RPMI8226 (cell line): Measurements from ENCODE around the gene HTR4.
"Not testable (repeated sequence)": the region's sequence is repeated elsewhere in the genome, so short reads cannot be mapped to it uniquely, and the experiment has no call there.

Source experiments
- DNase-seq: peaks from one replicate; pipeline ENCODE4 v3.0.0-alpha.2; 2015

Gene HTR4

DNA sequence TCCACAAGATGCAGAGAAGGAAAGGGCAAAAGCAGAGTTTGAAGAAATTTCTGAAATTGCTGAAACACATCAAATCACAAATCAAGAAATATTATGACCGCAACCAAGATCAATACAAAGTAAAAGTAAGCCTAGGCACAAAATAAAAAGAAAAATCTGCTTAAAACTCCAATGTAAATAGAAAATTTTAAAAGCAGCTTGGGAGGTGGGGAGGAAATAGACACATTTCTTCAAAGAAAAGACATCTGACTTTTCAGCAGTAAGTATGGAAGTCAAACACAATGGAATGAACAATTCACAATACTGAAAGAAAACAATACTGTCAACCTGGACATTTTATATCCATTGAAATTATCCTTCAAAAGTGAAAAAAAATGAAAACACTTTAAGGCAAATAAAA lies 55.1 kb downstream of the HTR4 start:
- no peak for DNase-seq

DNA sequence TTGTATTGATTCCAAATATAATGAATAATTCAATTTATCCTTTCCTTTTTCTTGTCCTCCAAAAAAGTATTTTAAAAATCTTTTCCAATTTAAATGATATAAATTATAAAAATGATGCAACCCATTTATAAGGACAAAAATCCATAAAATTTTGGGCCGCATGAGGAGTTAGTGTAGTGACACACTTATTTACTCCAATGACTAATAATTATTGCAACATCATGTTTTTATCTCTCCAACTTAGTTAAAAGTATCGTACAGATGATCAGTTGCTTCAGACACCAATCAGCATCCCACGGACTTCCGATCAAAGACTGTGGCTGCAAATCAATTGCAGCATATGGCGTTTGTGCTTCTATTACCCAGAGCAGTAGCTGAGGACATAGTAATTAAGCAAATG lies 58.6 kb downstream of the HTR4 start:
- DNase-seq = no peak

DNA sequence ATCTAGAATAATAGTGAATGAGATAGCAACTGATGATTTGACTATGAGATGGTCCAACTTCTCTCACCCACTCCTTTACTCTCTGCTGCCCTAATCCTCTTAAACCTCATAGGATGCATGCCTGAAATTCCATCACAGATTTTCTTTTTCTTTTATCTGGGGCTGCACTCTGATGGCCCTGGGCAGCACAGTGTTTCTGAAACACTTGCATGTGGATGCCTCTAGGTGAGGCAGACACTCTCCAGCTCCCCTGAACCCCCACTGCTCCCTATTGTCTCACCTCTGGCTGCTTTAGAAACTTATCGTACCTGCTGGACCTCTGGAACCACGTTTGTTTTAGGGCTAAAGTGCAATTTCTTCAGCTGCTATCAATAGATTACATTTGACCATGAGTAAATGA lies 67.5 kb downstream of the HTR4 start:
- DNase-seq = no peak

DNA sequence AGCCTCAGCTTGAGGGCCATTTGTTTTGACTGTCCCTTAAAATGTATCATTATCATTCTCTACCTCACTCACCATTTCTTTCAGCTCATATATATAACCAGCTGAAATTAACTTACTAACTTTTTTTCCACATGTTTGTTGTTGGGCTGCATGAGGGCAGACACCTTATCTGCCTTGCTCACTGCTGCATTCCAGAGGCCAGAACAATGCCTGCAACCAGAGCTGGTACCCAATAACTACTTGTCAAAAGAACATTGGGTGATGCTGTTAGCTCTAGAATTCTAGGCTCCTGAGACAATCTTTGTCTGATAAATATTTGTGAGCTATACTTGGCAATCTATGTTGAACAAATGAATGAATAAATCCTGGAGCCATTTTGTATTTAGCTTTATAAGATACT lies 68.3 kb downstream of the HTR4 start:
- no peak for DNase-seq

DNA sequence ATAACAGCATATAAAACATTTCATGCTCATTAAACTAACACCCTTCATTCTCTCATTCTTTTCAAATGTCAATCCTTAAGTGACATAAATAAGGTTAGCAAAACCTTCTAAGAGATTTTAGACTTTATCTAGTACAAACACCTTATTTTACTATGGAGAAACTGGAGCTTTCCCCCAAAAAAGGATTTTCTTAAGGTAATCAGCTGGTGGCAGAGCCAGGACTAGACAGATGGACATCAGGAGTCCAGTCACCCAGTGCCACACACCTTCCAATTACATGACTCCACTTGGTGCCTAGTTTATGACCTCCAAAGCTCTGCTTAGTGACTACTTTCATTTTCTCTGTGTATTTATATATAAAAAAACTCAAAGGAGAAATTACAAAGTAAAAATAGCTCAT lies 70.2 kb downstream of the HTR4 start:
- no peak for DNase-seq

DNA sequence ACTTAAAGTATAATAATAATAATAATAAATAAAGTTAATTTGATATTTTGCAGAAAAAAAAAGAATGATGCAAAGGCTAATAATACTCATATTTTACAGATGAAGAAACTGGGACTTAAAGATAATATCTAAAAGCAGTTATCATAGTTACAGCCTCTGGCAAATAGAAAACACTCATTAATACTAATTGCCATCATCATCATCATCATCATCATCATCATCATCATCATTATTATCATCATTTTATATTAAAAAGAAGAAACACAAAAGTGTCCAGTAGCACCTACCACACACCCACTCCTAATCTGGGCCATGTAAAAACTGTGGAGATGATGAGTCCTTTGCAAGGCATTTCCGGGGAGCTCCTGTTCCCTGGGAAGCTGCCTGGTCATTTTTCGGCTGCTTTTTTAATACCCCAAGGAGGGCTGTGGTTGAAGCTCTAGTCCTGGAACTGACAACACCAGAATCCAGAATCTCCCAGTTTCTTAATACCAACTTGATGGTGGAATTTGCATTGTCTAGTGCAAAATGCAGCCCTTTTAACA lies 70.8 kb downstream of the HTR4 start:
- no peak for DNase-seq

DNA sequence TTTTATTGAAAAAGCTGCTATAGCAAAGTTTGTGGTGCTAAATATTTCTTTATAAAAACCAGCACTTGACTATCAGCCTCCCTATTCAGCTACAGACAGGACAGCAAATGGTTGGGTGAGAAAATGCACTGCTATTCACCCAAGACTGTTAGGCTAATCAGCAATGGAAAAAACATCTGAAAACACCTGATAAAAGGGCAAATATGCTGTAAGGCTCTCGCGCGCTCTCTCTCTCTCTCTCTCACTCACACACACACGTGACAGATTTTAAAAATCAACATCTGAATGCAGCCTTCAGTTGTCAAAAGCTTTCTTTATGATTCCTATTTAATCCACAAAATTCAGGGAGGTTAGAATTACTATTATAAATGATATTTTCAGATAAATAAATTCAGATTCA lies 80.2 kb downstream of the HTR4 start:
- DNase-seq = no peak

DNA sequence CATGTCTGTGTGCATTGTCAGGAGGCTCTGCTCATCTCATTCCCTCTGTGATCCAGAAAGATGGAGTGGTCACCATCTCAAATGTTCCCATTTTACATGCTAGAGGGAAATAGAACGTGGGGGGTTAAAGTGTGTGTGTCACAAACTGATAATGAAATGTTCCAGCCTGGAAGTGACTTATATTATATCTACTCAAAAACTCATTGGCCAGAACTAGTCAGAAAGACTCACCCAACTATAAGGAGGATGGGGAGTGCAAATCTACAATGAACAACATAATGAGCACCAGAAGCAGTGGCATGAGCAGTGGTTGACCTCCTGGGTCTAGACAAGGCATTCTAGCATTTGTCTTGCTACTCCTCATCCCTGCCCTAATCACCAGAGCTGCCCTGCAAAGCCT lies 81.0 kb downstream of the HTR4 start:
- no peak for DNase-seq

DNA sequence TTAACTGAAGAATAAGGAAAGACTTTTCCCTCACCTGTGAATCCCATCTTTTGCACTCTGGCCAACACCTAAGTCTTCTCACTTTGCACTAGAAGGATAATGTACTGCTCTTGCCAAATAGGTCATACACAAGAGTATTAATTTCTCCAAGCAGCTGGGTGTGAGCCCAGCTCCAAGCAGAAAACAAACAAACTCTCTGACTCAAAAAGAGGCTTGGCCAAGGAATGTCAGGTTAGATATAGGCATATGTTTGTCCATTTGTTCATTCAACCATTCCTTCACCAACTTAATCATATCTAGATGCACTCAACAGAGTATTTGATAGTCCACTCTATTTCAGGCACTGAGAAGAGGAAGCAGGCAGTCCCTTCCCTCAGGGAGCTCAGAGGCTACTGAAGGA lies 84.4 kb downstream of the HTR4 start:
- DNase-seq = no peak

DNA sequence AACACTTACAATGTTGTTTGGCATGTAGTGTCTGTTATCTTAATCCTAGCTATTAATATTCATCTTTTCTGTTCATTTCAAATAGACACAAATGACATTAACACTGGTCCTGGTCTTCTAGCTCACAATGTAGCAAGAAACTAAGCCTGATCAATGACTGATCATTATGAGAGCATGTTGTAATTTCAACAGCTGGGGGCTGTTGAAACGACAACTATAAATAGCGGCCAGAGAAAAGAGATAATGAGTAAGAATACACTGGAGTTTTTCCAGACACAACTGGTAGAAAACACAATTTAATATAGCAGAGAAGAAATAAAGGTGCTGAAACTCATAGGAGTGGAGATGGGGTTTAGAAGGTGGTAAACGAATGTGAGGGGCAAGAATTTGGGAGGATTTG lies 89.2 kb downstream of the HTR4 start:
- no peak for DNase-seq

DNA sequence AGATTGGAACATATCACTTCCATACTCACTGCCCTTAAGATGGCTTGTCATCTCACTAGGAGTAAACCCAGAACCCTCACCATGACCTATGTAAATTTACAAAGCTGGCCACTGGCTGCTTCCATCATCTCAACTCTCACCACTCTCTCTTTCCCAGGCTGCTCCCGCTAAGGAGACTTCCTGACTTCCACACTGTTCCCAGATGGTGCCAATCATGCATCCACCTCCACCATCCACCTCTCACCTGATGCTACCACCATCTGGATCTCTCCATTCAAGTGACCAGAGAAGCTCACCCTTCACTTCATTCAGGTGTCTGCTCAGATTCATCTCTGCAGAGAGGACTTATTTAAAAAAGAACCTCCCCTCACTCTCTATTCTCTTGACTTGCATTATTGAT lies 91.3 kb downstream of the HTR4 start:
- DNase-seq = no peak

DNA sequence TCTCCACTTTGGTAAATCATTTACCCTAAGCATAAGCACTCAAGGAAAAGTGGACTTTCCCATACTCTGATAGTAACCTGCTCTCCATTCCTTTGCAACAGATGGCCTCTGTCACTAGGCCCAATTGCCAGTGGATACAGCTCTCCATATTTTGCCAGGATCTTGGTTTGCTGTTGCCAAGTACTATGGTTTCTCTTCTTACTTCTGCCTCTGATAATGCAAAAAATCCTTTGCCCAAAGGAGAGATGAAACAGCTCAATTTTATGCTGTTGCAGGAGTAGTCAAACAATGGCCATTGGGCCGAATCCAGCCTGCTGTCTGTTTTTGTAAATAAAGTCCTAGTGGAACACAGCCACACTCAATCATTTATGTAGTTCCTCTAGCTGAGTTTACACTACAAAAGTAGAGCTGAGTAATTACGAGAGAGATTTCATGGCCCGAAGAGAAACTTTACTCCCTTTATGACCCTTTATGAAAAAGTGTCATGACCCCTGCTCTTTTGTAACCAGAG lies 92.5 kb downstream of the HTR4 start:
- no peak for DNase-seq

DNA sequence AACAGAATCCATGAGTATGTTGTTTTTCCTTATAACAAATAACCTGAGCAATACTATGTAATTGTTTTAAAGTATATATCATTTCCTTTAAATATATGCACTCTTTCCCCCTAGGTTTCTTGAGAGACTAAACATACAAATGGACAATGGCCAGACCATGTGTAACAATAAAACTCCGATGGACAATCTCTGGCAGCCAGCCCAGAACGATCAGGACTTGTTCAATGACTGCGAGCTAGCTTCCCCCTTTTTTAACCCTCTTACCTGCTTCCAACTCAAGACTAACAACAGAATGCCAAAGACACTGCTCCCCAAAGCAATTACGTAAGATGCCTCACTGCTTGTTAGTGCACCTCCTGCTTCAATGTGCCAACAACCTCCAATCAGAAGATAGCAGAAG lies 94.9 kb downstream of the HTR4 start:
- no peak for DNase-seq

DNA sequence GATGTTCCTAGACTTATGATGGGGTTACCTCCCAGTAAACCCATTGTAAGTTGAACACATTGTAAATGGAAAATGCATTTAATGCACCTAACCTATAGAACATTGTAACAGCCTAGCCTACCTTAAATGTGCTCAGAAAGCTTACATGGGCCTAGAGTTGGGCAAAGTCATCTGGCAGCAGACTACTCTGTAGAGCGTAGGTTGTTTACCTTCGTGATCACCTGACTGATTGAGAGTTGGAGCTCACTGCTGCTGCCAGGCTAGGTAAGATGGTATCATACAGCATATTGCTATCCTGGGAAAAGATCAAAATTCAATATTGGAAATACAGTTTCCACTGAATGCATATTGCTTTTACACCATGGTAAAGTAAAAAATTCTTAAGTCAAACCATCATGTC lies 95.4 kb downstream of the HTR4 start:
- DNase-seq = no peak

DNA sequence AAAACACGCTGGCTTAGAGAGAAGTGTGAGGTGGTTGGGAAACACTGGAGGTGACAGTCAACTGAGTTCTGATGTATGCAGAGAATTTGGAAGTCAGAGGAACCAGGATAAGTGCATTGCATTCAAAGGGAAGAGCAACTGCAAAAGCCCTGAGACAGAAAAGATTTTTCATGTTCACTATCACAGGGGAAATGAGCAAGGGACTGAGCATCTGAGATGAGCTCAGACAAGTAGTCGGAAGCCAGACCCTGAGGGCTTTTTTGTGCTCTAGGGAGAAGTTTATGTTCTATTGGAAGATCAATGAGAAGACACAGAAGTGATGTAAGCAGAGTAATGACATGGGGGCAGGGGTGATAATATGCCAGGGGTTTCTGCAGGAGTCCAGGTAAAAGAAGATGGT lies 97.5 kb downstream of the HTR4 start:
- DNase-seq = no peak

DNA sequence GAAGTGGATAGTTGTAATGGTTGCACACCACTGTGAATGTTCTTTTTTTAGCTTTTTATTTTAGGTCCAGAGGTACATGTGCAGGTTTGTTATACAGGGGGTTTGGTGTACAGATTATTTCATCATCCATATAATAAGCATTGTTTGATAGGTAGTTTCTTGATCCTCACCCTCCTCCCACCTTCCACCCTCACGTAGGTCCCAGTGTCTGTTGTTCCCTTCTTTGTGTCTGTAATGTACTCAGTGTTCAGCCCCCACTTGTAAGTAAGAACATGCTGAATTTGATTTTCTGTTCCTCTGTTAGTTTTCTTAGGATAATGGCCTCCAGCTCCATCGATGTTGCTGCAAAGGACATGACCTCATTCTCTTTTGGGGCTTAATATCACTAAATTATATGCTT lies 99.7 kb downstream of the HTR4 start:
- no peak for DNase-seq

DNA sequence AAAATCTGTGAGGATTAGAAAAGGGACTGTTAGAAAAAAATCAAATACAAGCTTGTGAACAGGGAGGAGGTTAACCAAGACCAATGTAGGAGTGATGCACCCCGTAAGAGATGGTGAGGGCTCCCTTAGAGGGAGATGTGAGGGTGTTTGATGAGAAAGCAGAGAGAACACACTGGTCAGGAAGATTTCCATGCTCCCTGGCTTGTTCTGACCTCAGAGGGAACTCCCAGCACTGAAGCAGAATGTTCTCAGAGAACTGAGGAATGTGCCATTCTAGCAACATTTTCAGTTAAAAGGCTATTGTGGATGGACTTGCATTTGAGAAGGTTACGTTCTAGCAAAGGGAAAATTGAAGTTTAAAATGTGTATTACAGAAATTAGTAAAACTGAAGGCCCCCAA lies 110.6 kb downstream of the HTR4 start:
- DNase-seq = no peak

DNA sequence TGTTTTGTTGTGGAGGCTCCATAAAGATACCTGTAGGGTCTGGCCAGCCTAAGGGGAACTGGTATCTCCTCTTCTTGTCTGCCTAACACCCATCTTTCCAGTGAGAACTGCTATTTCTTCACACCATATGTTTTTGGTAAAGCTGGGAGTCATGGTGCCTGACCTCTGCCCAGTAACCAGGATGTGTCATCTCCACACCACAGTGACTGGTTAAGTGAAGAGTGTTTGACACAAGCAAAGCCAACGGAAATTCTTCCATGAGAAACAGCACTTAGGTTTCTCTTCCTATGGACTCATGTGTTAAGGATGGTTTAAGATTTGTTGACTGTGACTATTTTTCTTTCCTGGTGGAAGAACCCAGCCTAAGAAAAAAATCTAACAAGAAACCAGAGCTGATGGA lies 111.5 kb downstream of the HTR4 start:
- no peak for DNase-seq

DNA sequence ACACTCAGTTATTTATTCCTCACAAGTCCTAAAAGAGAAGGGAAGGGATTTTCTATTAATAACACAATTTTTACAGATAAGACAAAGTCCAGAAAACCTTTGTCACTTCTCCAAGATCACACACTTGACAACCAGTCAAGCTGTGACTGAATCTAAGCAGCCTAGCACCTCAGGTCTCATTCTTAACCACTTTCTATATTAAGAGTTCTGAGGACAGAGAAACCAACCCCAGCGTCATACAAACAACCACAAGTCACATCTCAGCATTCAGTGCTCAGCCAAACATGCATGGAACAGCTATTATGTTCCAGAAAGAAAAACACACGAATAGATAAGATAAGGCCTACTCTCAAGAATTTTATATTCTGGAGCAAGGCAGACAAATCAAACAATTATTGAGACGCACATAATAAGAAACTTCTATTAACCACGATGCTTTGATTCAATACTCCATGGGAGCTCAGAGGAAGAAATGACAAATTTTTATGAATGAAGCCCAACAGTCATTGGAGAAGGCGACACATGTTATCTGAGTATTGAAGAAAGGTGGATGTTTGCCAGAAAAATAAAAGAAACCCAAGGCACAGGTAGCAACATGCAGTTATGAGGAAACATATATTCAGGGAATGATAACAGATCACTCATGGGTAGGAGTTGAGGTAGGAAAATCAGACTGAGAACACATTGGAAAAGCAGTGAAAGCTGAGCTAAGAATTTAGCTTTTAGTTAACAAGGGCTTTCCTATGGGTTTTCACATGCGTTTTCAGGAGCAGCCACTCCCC lies 113.1 kb downstream of the HTR4 start:
- DNase-seq = no peak

DNA sequence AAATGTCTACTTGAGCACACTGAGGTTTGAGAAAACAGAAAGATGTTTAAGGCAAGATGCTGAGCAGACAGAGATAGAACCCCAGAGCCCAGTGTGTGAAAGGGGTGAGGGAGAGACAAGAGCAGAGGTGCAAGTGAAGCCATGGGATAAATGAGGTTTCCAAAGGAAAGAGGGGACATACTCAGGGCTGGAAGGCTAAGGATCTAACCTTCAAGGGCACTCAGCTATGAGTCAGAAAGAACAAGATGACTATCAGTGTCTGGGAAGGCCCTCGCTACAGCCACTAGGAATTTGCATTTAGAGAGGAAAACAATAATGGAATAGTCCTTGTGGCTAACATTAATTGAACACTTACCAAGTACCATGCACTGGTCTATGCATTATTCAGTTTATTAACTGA lies 113.7 kb downstream of the HTR4 start:
- DNase-seq = no peak

DNA sequence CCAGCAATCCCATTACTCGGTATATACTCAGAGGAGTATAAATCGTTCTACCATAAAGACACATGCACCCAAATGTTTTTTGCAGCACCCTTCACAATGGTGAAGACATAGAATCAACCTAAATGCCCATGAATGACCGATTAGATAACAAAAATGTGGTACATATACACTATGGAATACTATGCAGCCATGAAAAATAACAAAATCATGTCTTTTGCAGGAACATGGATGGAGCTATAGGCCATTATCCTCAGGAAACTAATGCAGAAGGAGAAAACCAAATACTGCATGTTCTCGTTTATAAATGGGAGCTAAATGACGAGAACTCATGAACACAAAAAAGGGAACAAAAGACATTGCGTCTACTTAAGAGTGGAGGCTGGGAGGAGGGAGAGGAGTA lies 114.5 kb downstream of the HTR4 start:
- DNase-seq = no peak

DNA sequence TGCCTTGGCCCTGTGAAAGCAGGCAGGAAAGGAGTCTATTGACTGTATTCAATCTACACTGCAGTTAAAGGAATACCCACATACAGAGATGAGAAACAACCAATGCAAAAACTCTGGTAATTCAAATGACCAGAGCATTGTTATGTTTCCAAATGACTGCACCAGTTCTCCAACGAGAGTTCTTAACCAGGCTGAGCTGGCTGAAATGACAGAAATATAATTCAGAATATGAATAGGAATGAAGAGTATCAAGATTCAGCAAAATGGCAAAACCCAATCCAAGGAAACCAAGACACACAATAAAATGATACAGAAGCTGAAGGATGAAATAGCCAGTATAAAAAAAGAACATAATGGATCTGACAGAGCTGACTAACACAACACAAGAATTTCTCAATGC lies 119.1 kb downstream of the HTR4 start:
- no peak for DNase-seq

DNA sequence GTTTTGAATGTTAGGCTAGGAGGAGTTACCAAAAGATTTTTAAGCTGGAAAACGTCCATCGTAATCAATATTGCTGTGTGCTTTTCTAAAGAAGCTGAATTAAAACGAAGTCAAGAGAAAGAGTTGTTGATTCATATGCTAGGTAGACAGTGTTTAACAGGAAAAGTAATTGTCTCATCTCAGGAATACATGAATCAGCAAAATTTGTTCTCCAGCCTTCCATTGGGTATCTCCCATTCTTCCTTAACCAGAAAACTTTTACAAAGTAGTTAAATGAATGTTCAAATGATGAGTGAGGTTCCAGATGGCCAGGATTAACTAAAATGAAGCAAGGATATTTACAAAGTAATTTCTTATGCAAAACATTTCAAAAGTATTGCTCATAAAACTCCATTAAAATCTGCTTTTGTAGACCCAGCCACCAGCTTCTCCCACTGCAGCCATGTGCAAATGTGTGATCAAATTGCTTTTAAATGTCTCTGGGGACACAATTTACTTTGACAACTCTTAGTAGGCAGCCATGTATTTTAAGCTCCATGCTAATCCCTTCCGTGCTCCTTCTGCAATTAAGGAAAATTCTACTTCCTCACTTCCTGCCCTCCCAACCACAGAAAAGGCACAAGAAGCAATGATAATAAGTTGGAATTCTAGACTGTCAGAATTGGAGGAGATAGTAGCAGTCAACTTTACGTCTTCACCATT lies 121.2 kb downstream of the HTR4 start:
- DNase-seq = no peak

DNA sequence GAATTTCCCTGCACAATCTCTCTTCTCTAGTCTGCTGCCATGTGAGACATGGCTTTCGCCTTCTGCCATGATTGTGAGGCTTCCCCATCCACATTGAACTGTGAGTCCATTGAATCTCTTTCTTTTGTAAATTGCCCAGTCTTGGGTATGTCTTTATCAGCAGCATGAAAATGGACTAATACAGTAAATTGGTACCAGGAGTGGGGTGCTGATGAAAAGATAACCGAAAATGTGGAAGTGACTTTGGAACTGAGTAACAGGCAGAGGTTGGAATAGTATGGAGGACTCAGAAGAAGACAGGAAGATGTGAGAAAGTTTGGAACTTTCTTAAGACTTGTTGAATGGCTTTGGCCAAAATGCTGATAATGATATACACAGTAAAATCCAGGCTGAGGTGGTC lies 124.9 kb downstream of the HTR4 start:
- DNase-seq = not testable (repeated sequence)
